ENCODE measurements around the gene SLC35A4.

- TF ChIP-seq, protein P1, sequence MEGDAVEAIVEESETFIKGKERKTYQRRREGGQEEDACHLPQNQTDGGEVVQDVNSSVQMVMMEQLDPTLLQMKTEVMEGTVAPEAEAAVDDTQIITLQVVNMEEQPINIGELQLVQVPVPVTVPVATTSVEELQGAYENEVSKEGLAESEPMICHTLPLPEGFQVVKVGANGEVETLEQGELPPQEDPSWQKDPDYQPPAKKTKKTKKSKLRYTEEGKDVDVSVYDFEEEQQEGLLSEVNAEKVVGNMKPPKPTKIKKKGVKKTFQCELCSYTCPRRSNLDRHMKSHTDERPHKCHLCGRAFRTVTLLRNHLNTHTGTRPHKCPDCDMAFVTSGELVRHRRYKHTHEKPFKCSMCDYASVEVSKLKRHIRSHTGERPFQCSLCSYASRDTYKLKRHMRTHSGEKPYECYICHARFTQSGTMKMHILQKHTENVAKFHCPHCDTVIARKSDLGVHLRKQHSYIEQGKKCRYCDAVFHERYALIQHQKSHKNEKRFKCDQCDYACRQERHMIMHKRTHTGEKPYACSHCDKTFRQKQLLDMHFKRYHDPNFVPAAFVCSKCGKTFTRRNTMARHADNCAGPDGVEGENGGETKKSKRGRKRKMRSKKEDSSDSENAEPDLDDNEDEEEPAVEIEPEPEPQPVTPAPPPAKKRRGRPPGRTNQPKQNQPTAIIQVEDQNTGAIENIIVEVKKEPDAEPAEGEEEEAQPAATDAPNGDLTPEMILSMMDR (IDR thresholded peaks at IDR 0.05), result no peak
- TF ChIP-seq EZH2 (IDR thresholded peaks at IDR 0.05; ENCODE audit: borderline replicate concordance, insufficient read depth, low read depth, low read length, poor library complexity, severe bottlenecking), result no peak
Observed at GRCh38 chr5:140571105-140571504, 6.5 kb downstream of the SLC35A4 start.

All from B cell (primary cell).